Activated T-helper 2 cell treated with anti-CD3 and anti-CD28 coated beads, Interferon-gamma antibody, Interleukin-2, Interleukin-4, amounts not matched to agents 10 μg/mL and 5 μg/mL and 100 μg/mL, durations not matched to agents 14 hours and 24 hours and 36 hours (primary cell): ENCODE measurements around the gene NKX2-4. TPM values are rescaled to one million over a fixed set of nuclear protein-coding genes. Genes with fewer than 3 reads are reported as not detected.

ENCODE experiments used
- total RNA-seq: library from RNA; stranded (reverse); gene quantifications from 2 replicates; pipeline ENCODE4 v1.2.3, GENCODE V29; 2022

NKX2-4 gene
- total RNA-seq, 1 donor from 2014 or later, result not detected

Other genes starting within 250 kb of the NKX2-4 start
- gene XRN2, start 94.2 kb downstream of the NKX2-4 start, total RNA-seq, result 87.7 and 90.2 TPM in 2 replicates
- gene NKX2-2, start 116.5 kb upstream of the NKX2-4 start, total RNA-seq, result not detected in 2 replicates